GM12891 (cell line): ENCODE results near the gene TPMT.

Experiments
- PAX5 ChIP-seq: IDR thresholded peaks from 2 replicates; pipeline ENCODE4 v1.6.1; 2011; ENCODE audit warnings: low read length, moderate library complexity, mild to moderate bottlenecking; ENCODE audit not compliant: insufficient read depth, severe bottlenecking
- POLR2A ChIP-seq: IDR thresholded peaks from 2 replicates; pipeline ENCODE4 v1.6.1; 2011; ENCODE audit warnings: low read depth, low read length, control low read depth
- POLR2AphosphoS5 ChIP-seq: IDR thresholded peaks from 2 replicates; pipeline ENCODE4 v1.6.1; 2011; ENCODE audit warnings: low read depth, low read length, control low read depth
- POU2F2 ChIP-seq: IDR thresholded peaks from 2 replicates; pipeline ENCODE4 v1.6.1; 2011; ENCODE audit warnings: low read depth, mild to moderate bottlenecking, control low read depth, low read length, moderate library complexity
- SPI1 ChIP-seq: IDR thresholded peaks from 2 replicates; pipeline ENCODE4 v1.6.1; 2011; ENCODE audit warnings: low read depth, low read length, control low read depth
- TAF1 ChIP-seq: IDR thresholded peaks from 2 replicates; pipeline ENCODE4 v1.6.1; 2011; ENCODE audit warnings: low read depth, low read length, control low read depth

- TF ChIP-seq POLR2A = no peak
- no peak for TF ChIP-seq SPI1
- TF ChIP-seq POLR2AphosphoS5 = no peak
- TF ChIP-seq TAF1 = no peak
- TF ChIP-seq PAX5 = no peak
- TF ChIP-seq POU2F2 = no peak
These were observed 10.9 kb upstream of the TPMT start for GRCh38 chr6:18165751-18166150.
